Breast epithelium (tissue), 4 donors: ENCODE measurements around the gene TSC22D3. TPM values are rescaled to one million over a fixed set of nuclear protein-coding genes. Genes with fewer than 3 reads are reported as not detected.

ENCODE experiments used
- DNase-seq, 2 donors: peaks; one replicate each; pipeline ENCODE4 v3.0.0-alpha.2; 2019; ENCODE audit warnings: low spot score in 2 of 2
- H3K27ac ChIP-seq, 2 donors: fragments of 200-600 bp; sonication (generic) in 1 of 2; one replicate each; pipeline ENCODE4 v1.5.1; 2016 to 2019; ENCODE audit warnings: mild to moderate bottlenecking in 1 of 2
- H3K27me3 ChIP-seq, 2 donors: fragments of 200-600 bp; sonication (generic) in 1 of 2; one replicate each; pipeline versions ENCODE4 v1.5.1 to v1.6.0; 2017 to 2019; ENCODE audit warnings: control low read depth in 1 of 2, mild to moderate bottlenecking in 1 of 2
- H3K36me3 ChIP-seq: fragments of 200-600 bp; one replicate; pipeline ENCODE4 v1.5.1; 2019
- H3K4me1 ChIP-seq, 2 donors: fragments of 200-600 bp; sonication (generic); one replicate each; pipeline ENCODE4 v1.5.1; 2016 to 2019; ENCODE audit warnings: control low read depth in 1 of 2
- H3K4me3 ChIP-seq, 3 donors: fragments of 200-600 bp; sonication (generic); 1 replicate in 2 of 3; 2 replicates in 1 of 3; pipeline ENCODE4 v1.5.1; 2016 to 2019; ENCODE audit warnings: mild to moderate bottlenecking in 3 of 3, moderate library complexity in 2 of 3
- H3K9me3 ChIP-seq, 2 donors: fragments of 200-600 bp; sonication (generic) in 1 of 2; one replicate each; pipeline ENCODE4 v1.5.1; 2016 to 2019; ENCODE audit warnings: control low read depth in 1 of 2
- POLR2A ChIP-seq: fragments of 450-650 bp; IDR thresholded peaks from one replicate; pipeline ENCODE4 v1.6.1; 2016; ENCODE audit warnings: antibody characterized with exemption, mild to moderate bottlenecking, moderate library complexity
- POLR2AphosphoS5 ChIP-seq, 3 donors: sonication (generic); formaldehyde crosslinking; IDR thresholded peaks; one replicate each; pipeline ENCODE4 v1.6.1; 2017; ENCODE audit warnings: antibody characterized with exemption in 3 of 3
- intact Hi-C: fragments of 100-400 bp; cut with DNase I; formaldehyde crosslinking; loops from one replicate; pipeline ENCODE4 v1.15.1; 2023; ENCODE audit warnings: low total_unique reads
- total RNA-seq, 3 donors: library from RNA; depleted of rRNA; stranded (reverse); fragments of >200 nt; gene quantifications; one replicate each; pipeline ENCODE4 v1.1.0, GENCODE V29; 2016
- TF ChIP-seq, protein P1 (sequence below), 3 donors: fragments of 450-650 bp; IDR thresholded peaks; one replicate each; pipeline ENCODE4 v1.5.1; 2016 to 2017; ENCODE audit warnings: antibody characterized with exemption in 3 of 3, mild to moderate bottlenecking in 3 of 3, moderate library complexity in 3 of 3

TSC22D3 gene
- total RNA-seq, 3 donors from 2014 or later: 606 to 1,046 (median 681) TPM

DNA sequence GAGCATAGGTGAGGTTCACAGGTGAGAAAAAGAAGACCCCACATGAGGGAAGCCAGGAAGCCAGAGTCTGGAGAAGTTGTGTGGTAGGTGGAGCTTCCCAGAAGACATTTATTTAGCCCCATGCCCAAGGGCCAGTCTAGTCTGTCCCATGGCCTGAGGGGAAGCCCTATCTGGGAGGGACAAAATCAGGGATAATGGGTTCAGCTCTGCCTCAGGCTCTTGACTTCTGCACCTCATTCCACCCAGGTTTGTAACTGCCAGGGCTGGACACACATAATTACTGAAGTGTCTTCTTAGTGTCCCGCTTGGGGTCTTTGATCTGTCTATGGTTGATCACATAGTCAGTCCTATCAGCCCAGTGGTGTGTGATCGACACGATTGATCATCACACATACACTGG, 36.0 kb downstream of the TSC22D3 start:
- TF ChIP-seq, protein P1, sequence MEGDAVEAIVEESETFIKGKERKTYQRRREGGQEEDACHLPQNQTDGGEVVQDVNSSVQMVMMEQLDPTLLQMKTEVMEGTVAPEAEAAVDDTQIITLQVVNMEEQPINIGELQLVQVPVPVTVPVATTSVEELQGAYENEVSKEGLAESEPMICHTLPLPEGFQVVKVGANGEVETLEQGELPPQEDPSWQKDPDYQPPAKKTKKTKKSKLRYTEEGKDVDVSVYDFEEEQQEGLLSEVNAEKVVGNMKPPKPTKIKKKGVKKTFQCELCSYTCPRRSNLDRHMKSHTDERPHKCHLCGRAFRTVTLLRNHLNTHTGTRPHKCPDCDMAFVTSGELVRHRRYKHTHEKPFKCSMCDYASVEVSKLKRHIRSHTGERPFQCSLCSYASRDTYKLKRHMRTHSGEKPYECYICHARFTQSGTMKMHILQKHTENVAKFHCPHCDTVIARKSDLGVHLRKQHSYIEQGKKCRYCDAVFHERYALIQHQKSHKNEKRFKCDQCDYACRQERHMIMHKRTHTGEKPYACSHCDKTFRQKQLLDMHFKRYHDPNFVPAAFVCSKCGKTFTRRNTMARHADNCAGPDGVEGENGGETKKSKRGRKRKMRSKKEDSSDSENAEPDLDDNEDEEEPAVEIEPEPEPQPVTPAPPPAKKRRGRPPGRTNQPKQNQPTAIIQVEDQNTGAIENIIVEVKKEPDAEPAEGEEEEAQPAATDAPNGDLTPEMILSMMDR (IDR thresholded peaks at IDR 0.05): no peak
- TF ChIP-seq POLR2AphosphoS5 (IDR thresholded peaks at IDR 0.05) (no peak), POLR2A (no peak)
- peaks cover 0 to 71% of the 10 kb centered on the region in 2 donors for H3K27me3 ChIP-seq
- H3K9me3 ChIP-seq: no peaks in the 10 kb centered on the region
- DNase-seq: no peak
- peak overlapping the region; percentile 25 to 89 for H3K27ac ChIP-seq
- intact Hi-C loops: no loop called here
- no peak overlapping the region for H3K4me3 ChIP-seq
- H3K4me1 ChIP-seq: peaks cover 0 to 4% of the 10 kb centered on the region in 2 donors
- H3K36me3 ChIP-seq: no peaks in the 10 kb centered on the region

DNA sequence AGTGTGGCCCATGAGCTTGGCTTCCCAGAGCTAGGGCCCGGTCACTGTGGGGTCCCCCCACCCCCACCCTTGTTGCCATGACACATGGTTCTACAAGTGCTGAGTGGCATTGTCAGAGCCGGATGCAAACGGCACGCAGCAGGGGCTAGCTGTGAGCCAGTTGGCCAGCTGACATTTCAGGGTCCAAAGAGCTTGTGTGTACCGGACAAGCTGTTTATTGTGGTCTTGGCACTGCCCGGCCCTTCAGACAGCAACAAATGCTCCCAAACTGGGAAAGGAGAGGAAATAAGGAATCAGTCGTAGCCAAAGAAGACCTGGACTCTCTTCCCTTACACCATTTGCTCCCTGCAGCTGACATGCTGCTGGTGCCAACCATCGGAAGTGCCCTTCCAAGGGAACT, 36.8 kb downstream of the TSC22D3 start:
- TF ChIP-seq, protein P1 (IDR thresholded peaks at IDR 0.05): no peak
- TF ChIP-seq POLR2A (no peak), POLR2AphosphoS5 (IDR thresholded peaks at IDR 0.05) (no peak)
- Histone ChIP-seq H3K4me3 (no peak overlapping the region), H3K4me1 (peaks cover 0 to 4% of the 10 kb centered on the region in 2 donors), H3K27ac (peak overlapping the region in 1 of 2 donors; percentile 64), H3K36me3 (no peaks in the 10 kb centered on the region), H3K27me3 (peaks cover 0 to 67% of the 10 kb centered on the region in 2 donors), H3K9me3 (no peaks in the 10 kb centered on the region)
- intact Hi-C loops: no loop called here
- no peak for DNase-seq

DNA sequence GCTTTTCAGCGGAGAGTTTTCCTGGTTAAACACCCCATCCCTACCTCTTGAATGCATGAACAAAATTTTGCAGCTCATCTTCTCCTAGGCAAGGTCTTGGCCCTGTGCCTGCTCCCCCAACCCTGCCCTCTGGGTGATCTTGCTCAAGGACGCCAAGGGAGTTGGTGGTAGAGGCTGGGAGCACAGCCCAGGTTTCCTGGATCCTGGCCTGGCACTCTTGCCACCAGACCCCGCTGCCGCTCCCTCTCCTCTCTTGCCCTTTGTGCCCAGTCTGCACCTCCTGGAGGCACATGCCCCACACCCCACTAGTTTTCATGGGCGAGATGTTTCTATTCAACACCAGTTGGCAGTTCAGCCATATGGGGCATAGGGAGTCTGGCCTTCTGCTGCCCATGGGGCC, 37.3 kb downstream of the TSC22D3 start:
- peak overlapping the region in 1 of 2 donors; percentile 64 for H3K27ac ChIP-seq
- H3K36me3 ChIP-seq: no peaks in the 10 kb centered on the region
- intact Hi-C loops: no loop called here
- peaks cover 0 to 4% of the 10 kb centered on the region in 2 donors for H3K4me1 ChIP-seq
- no peak for TF ChIP-seq POLR2A
- TF ChIP-seq, protein P1 (IDR thresholded peaks at IDR 0.05): no peak
- TF ChIP-seq POLR2AphosphoS5 (IDR thresholded peaks at IDR 0.05): no peak
- peaks cover 0 to 62% of the 10 kb centered on the region in 2 donors for H3K27me3 ChIP-seq
- H3K4me3 ChIP-seq: no peak overlapping the region
- DNase-seq: no peak
- no peaks in the 10 kb centered on the region for H3K9me3 ChIP-seq

DNA sequence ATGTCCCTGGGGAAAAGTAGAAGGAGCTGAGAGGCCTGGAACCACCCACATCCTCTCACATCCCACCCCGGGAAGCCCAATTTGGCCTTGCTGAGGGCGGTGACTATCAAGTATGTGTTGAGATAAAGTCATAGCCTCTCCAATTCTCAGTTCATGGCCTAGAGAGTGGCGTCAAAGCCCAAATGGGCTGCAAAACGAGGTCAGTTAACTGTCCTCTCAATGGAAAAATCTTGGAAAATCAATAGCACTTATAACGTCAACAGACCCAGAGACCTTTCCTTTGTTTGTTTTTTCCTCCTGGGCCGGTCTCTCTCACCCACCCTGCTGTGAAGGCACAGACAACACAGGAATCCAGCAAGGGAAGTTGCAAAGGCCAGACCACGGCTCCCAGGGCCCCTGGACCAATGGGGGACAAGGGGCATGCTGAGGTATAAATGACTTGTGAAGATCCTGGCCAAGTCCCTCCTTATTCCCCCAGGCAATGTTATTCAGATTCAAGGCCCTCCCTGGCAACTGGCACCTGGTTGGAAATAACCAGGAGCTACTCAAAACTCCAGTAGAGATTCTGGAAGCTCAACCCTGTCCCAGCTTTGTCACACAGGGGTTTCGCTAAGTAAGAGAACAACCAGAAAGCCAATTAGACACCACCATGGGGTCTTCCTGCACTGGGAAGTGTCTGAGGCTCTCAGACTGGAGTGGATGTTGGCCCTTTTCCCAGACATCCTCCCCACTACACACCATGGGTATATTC, 38.6 kb downstream of the TSC22D3 start:
- Histone ChIP-seq H3K4me1 (peaks cover 0 to 4% of the 10 kb centered on the region in 2 donors), H3K27me3 (peaks cover 0 to 53% of the 10 kb centered on the region in 2 donors), H3K9me3 (no peaks in the 10 kb centered on the region), H3K36me3 (no peaks in the 10 kb centered on the region), H3K4me3 (no peak overlapping the region), H3K27ac (peak overlapping the region; percentile 41 to 64)
- intact Hi-C loops: no loop called here
- DNase-seq: no peak
- TF ChIP-seq, protein P1 (IDR thresholded peaks at IDR 0.05): no peak

DNA sequence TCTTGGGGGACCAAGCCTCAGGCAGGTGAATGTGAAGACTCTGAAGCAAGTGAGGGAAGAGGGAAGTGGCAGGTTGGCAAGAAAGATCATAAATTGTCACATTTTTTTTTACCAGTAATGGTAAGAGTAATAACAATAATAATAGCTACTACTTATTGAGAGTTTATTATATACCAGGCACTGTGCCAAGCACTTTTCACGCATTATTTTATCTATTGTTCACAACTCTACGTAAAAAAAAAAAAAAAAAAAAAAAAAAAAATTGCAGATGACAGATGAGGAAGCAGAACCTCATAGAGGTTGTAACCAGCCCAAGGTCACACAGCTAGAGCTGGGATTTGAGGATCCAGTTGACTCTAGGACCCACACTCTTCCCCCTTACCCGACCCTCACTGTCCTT, 40.9 kb downstream of the TSC22D3 start:
- intact Hi-C loops: no loop called here
- Histone ChIP-seq H3K27me3 (peaks cover 0 to 39% of the 10 kb centered on the region in 2 donors), H3K4me1 (no peaks in the 10 kb centered on the region), H3K4me3 (no peak overlapping the region), H3K36me3 (no peaks in the 10 kb centered on the region), H3K27ac (peak overlapping the region in 1 of 2 donors; percentile 34), H3K9me3 (no peaks in the 10 kb centered on the region)
- no peak for TF ChIP-seq POLR2AphosphoS5 (IDR thresholded peaks at IDR 0.05)
- TF ChIP-seq POLR2A: no peak
- TF ChIP-seq, protein P1 (IDR thresholded peaks at IDR 0.05): no peak
- DNase-seq: no peak
